ENCODE data around the gene DNAH10. TPM values are rescaled to one million over a fixed set of nuclear protein-coding genes. Genes with fewer than 3 reads are reported as not detected.

Gene DNAH10
- total RNA-seq, 2 donors from 2014 or later: 0.09 to 0.64 TPM

GRCh38 chr12:123960856-123961255 lies 198.8 kb downstream of the DNAH10 start:
- Histone ChIP-seq H3K27me3 (ENCODE audit: control insufficient read depth, insufficient read depth, low read length, poor library complexity, severe bottlenecking) (peaks cover 7% of the 10 kb centered on the region), H3K36me3 (ENCODE audit: control insufficient read depth, insufficient read depth, low read length) (peaks cover 4% of the 10 kb centered on the region), H3K4me3 (ENCODE audit: low read length) (no peak overlapping the region), H3K27ac (ENCODE audit: low read depth, low read length) (no peak overlapping the region), H3K9ac (ENCODE audit: extremely low read depth, low read length, poor library complexity, severe bottlenecking) (no peak overlapping the region), H3K4me1 (ENCODE audit: control insufficient read depth, insufficient read depth, low read length) (no peaks in the 10 kb centered on the region), H3K9me3 (ENCODE audit: control insufficient read depth, low read length) (no peaks in the 10 kb centered on the region)
- WGBS, 2 experiments (ENCODE audit: insufficient coverage in 1 of 2, insufficient read length in 1 of 2): 95 to 97% methylated on average over 2 to 4 of the region's 4 CpGs
- DNase-seq: no peak
- peaks cover 7% of the 10 kb centered on the region for H3K4me1 Mint-ChIP-seq
- peaks cover 60% of the 10 kb centered on the region for H3K27me3 Mint-ChIP-seq (ENCODE audit: insufficient read depth)
- H3K36me3 Mint-ChIP-seq (ENCODE audit: low read depth): peaks cover 12% of the 10 kb centered on the region
- TF ChIP-seq, protein P1, sequence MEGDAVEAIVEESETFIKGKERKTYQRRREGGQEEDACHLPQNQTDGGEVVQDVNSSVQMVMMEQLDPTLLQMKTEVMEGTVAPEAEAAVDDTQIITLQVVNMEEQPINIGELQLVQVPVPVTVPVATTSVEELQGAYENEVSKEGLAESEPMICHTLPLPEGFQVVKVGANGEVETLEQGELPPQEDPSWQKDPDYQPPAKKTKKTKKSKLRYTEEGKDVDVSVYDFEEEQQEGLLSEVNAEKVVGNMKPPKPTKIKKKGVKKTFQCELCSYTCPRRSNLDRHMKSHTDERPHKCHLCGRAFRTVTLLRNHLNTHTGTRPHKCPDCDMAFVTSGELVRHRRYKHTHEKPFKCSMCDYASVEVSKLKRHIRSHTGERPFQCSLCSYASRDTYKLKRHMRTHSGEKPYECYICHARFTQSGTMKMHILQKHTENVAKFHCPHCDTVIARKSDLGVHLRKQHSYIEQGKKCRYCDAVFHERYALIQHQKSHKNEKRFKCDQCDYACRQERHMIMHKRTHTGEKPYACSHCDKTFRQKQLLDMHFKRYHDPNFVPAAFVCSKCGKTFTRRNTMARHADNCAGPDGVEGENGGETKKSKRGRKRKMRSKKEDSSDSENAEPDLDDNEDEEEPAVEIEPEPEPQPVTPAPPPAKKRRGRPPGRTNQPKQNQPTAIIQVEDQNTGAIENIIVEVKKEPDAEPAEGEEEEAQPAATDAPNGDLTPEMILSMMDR (conservative IDR thresholded peaks at IDR 0.05): no peak
- H3K9me3 Mint-ChIP-seq: no peaks in the 10 kb centered on the region
- H3K27ac Mint-ChIP-seq: no peak overlapping the region
- no peak overlapping the region for H3K4me3 Mint-ChIP-seq

DNA sequence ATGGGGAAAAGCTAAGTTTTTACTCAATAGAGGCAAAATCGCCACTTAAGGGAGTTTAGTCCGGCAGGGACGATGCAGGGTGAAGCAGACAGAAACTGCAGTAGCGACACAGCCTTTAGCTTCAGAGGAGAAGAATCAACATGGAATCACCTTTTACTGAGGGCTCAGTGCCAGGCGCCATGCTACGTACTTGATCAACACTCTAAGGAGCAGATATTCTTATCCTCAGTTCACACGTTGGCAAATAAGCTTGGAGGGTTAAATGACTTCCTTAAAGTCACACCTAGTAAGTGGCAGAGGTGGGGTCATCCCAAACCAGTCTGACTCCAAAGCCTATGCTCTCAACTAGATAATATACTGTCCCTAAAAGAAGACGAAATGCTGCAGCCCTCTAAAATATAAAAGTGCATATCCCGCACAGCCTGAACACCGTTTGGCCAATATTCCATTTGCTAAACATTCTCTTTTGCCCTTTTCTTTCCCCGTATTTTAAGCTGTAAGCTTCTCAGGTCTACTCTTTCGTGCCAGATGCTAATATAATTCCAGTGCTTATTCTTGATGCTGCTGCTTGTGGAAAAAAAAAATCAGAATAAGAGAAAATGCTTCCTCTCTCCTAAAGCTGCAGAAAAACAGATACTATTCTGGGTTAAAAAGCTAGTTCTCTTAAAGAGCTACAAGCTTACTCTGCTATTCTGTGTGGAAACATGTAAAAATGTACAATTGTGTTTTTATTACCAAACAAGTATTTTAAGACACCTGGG lies 199.7 kb downstream of the DNAH10 start:
- Histone ChIP-seq H3K9ac (ENCODE audit: extremely low read depth, low read length, poor library complexity, severe bottlenecking) (no peak overlapping the region), H3K4me3 (ENCODE audit: low read length) (no peak overlapping the region), H3K36me3 (ENCODE audit: control insufficient read depth, insufficient read depth, low read length) (peaks cover 13% of the 10 kb centered on the region), H3K9me3 (ENCODE audit: control insufficient read depth, low read length) (no peaks in the 10 kb centered on the region), H3K27me3 (ENCODE audit: control insufficient read depth, insufficient read depth, low read length, poor library complexity, severe bottlenecking) (peaks cover 7% of the 10 kb centered on the region), H3K4me1 (ENCODE audit: control insufficient read depth, insufficient read depth, low read length) (no peaks in the 10 kb centered on the region), H3K27ac (ENCODE audit: low read depth, low read length) (no peak overlapping the region)
- peaks cover 7% of the 10 kb centered on the region for H3K4me1 Mint-ChIP-seq
- H3K27ac Mint-ChIP-seq: no peak overlapping the region
- H3K27me3 Mint-ChIP-seq (ENCODE audit: insufficient read depth): peaks cover 68% of the 10 kb centered on the region
- no peak for DNase-seq
- H3K9me3 Mint-ChIP-seq: no peaks in the 10 kb centered on the region
- no peak overlapping the region for H3K4me3 Mint-ChIP-seq
- TF ChIP-seq, protein P1 (conservative IDR thresholded peaks at IDR 0.05): no peak
- peaks cover 19% of the 10 kb centered on the region for H3K36me3 Mint-ChIP-seq (ENCODE audit: low read depth)
- WGBS, 2 experiments (ENCODE audit: insufficient coverage in 1 of 2, insufficient read length in 1 of 2): 89 to 90% methylated on average over 11 to 12 of the region's 12 CpGs

- Mint-ChIP-seq H3K27ac (no peak overlapping the region), H3K4me1 (peaks cover 7% of the 10 kb centered on the region)
Measured at GRCh38 chr12:123962513-123962912, 200.4 kb downstream of the DNAH10 start.

More at GRCh38 chr12:123962513-123962912, 200.4 kb downstream of the DNAH10 start:
- H3K36me3 Mint-ChIP-seq (ENCODE audit: low read depth): peaks cover 26% of the 10 kb centered on the region
- H3K27me3 Mint-ChIP-seq (ENCODE audit: insufficient read depth): peaks cover 75% of the 10 kb centered on the region
- WGBS, 2 experiments (ENCODE audit: insufficient coverage in 1 of 2, insufficient read length in 1 of 2): 88 to 100% methylated on average over 2 to 5 of the region's 5 CpGs
- no peak overlapping the region for H3K4me3 Mint-ChIP-seq
- H3K36me3 ChIP-seq (ENCODE audit: control insufficient read depth, insufficient read depth, low read length): peaks cover 19% of the 10 kb centered on the region
- no peaks in the 10 kb centered on the region for H3K9me3 Mint-ChIP-seq
- no peak for DNase-seq
- H3K4me1 ChIP-seq (ENCODE audit: control insufficient read depth, insufficient read depth, low read length): no peaks in the 10 kb centered on the region
- H3K9me3 ChIP-seq (ENCODE audit: control insufficient read depth, low read length): no peaks in the 10 kb centered on the region
- TF ChIP-seq, protein P1 (conservative IDR thresholded peaks at IDR 0.05): no peak
- H3K9ac ChIP-seq (ENCODE audit: extremely low read depth, low read length, poor library complexity, severe bottlenecking): no peak overlapping the region
- H3K27me3 ChIP-seq (ENCODE audit: control insufficient read depth, insufficient read depth, low read length, poor library complexity, severe bottlenecking): peaks cover 8% of the 10 kb centered on the region
- no peak overlapping the region for H3K27ac ChIP-seq (ENCODE audit: low read depth, low read length)
- H3K4me3 ChIP-seq (ENCODE audit: low read length): no peak overlapping the region
